ENCODE measurements around the gene GET3. TPM values are rescaled to one million over a fixed set of nuclear protein-coding genes. Genes with fewer than 3 reads are reported as not detected.
A peak's percentile ranks its signal among the peaks of the same experiment; 100 is the strongest.

GET3 gene
- total and polyA plus RNA-seq, 2 donors (not counting 1 experiment from before 2014, with no cell fraction given), result 37.2 to 61.7 TPM

DNA sequence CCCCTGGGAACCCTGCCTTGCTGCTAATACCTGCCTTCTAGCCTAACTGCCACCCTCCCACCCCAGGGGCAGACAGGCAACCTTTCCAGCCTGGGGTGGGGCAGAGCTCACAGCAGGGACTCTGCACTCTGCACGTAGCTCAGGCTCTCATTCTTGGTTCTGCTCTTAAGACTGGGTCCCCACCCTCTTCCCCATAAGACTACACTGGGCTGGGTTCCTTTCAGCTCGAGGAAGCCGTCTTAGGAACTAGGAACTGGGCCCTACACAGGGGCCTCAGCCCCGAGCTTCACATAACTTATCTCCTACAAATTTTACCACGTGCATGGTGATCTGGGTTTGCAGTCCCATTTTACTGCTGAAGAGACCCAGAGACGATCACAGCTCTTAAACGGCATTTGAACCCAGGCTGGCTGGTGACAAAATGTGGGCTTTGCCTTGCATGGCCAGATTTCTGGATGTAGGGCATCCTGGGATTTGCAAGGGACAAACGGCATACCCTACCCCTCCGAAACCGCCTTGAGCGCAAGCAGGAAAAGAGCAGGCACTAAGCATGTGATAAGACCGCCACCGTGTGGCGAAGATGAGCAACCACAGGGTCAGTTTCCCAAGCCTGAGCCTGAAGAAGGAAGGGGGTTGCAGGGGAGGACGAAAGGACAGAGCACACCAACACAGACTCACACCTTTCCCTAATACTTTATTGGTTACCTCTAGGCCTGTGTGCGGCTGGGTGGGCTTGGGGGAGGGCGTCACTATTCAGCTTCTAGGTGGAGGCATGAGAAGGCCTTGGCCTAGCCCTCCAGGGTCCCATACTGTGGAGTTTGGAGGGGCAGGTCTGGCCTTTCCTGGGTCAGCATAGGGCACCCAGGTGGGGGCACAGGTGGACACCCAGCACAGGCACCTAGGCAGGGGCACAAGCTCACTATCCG is 59.1 kb downstream of the GET3 start:
- Histone ChIP-seq H3K9me3 (ENCODE audit: control extremely low read depth in 1 of 3, control insufficient read depth in 2 of 3, insufficient read depth in 1 of 3, low read length in 2 of 3) (no peaks in the 10 kb centered on the region), H3K4me2 (replicated peaks; ENCODE audit: low read depth, low read length, poor library complexity, severe bottlenecking) (peak overlapping the region; percentile 81), H3K27me3 (replicated peaks in 1 of 4; ENCODE audit: control extremely low read depth in 1 of 4, control insufficient read depth in 3 of 4, insufficient read depth in 4 of 4, low read length in 3 of 4) (no peaks in the 10 kb centered on the region), H3K79me2 (ENCODE audit: control insufficient read depth, insufficient read depth, low read length) (peaks cover 29% of the 10 kb centered on the region), H3K27ac (ENCODE audit: low read length in 2 of 2) (peak overlapping the region; percentile 3 to 57), H3K4me3 (ENCODE audit: control extremely low read depth in 1 of 5, extremely low read depth in 1 of 5, insufficient read depth in 1 of 5, low read depth in 2 of 5, low read length in 4 of 5) (peak overlapping the region in 4 of 5 experiments; percentile 14 to 52 (median 34)), H3K4me1 (ENCODE audit: control insufficient read depth in 2 of 2, insufficient read depth in 2 of 2, low read length in 2 of 2) (peaks cover 32 to 39% of the 10 kb centered on the region in 2 donors), H2AFZ (ENCODE audit: insufficient read depth, low read depth, low read length, poor library complexity, severe bottlenecking) (peak overlapping the region; percentile 18), H4K20me1 (ENCODE audit: control insufficient read depth, insufficient read depth, low read length, poor library complexity, severe bottlenecking) (peaks cover 18% of the 10 kb centered on the region), H3K9ac (ENCODE audit: low read length) (peak overlapping the region; percentile 34), H3K36me3 (replicated peaks in 1 of 2; ENCODE audit: control extremely low read depth in 1 of 2, control insufficient read depth in 1 of 2, extremely low read depth in 1 of 2, insufficient read depth in 2 of 2, low read length in 1 of 2) (peaks cover 0 to 7% of the 10 kb centered on the region in 2 experiments)
- intact Hi-C loops (cut with micrococcal nuclease), result loop anchor here (1.0 to 2.0 kb wide), 5 partner anchors 10 to 50 kb away; partner anchors contain the start of gene RNASEH2A
- ATAC-seq (ENCODE audit: low read depth), result no peak
- Mint-ChIP-seq H3K9me3 (ENCODE audit: insufficient read depth) (no peaks in the 10 kb centered on the region), H3K4me3 (peak overlapping the region; percentile 87), H3K4me1 (peaks cover 28% of the 10 kb centered on the region), H3K27me3 (no peaks in the 10 kb centered on the region), H3K27ac (peak overlapping the region; percentile 88)
- peak; percentile 89 for DNase-seq
- CTCF ChIA-PET, result interaction anchor here (0.7 to 17.9 kb wide), 28 partner anchors 10 to 300 kb away, joined by 3 to 1147 read pairs (median 4); partner anchors contain the start of genes DHPS, GET3, HOOK2 and RNASEH2A
- no peak for TF ChIP-seq EZH2 (IDR thresholded peaks at IDR 0.05; ENCODE audit: borderline replicate concordance, insufficient read depth, low read depth, low read length, poor library complexity, severe bottlenecking)
- TF ChIP-seq, protein P1, sequence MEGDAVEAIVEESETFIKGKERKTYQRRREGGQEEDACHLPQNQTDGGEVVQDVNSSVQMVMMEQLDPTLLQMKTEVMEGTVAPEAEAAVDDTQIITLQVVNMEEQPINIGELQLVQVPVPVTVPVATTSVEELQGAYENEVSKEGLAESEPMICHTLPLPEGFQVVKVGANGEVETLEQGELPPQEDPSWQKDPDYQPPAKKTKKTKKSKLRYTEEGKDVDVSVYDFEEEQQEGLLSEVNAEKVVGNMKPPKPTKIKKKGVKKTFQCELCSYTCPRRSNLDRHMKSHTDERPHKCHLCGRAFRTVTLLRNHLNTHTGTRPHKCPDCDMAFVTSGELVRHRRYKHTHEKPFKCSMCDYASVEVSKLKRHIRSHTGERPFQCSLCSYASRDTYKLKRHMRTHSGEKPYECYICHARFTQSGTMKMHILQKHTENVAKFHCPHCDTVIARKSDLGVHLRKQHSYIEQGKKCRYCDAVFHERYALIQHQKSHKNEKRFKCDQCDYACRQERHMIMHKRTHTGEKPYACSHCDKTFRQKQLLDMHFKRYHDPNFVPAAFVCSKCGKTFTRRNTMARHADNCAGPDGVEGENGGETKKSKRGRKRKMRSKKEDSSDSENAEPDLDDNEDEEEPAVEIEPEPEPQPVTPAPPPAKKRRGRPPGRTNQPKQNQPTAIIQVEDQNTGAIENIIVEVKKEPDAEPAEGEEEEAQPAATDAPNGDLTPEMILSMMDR (IDR thresholded peaks at IDR 0.05), result peak; percentile 96
- POLR2A ChIA-PET, result interaction anchor here (0.5 to 6.8 kb wide), 11 partner anchors 10 to 94 kb away, joined by 4 to 233 read pairs (median 5); partner anchors contain the start of genes GCDH, HOOK2 and RNASEH2A
- 10% methylated on average over 15 of the region's 18 CpGs for WGBS (ENCODE audit: insufficient coverage)
